GM18526 (cell line): ENCODE measurements around the gene TMC1.

Experiments
- POLR2A ChIP-seq: IDR thresholded peaks from 3 replicates; pipeline ENCODE4 v1.6.1; 2011; ENCODE audit not compliant: insufficient read length; ENCODE audit errors: extremely low read depth

TMC1 gene

GRCh38 chr9:72589667-72590521, 68.5 kb downstream of the TMC1 start:
- no peak for TF ChIP-seq POLR2A

- TF ChIP-seq POLR2A: no peak
Observed at GRCh38 chr9:72590824-72591223, 69.4 kb downstream of the TMC1 start.

DNA sequence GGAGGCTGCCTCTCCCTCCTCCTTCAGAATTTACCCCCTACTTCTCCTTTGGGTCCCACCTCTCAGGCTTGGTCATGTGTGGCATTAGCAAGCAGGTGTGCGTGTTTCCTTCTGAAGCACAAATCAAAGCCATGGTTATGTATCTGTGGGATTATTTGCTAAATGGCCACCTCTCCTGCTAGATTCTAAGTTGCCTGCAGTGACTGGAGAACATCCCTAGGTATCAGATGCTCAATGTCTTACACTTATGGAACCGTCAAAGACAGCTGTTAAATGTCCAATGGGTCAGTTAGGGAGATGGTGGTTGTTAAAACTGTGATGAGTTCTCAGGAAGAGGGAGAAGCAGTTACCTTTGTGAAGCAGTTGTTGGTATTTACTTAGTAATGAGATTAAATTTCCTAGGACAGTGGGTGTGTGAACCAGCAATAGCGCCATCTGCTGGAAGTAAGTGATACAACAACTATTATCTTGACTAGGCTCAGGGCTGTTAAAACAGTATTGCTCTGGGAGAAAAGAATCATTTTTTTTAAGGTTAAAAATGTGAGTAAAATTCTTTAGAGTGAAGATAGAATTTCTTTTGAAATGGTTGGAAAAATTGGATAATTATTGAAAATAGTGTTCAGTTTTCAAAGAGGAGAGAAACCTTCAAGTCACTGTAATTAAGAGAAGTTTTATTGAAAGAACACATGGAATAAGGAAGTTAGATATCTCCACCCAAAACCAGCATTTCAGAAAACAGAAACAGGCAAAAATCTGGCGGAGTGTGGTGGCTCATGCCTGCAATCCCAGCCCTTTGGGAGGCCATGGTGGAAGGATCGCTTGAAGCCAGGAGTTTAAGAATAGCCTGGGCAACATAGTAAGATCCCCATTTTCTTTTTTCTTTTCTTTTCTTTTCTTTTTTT, 71.3 kb downstream of the TMC1 start:
- TF ChIP-seq POLR2A: no peak

DNA sequence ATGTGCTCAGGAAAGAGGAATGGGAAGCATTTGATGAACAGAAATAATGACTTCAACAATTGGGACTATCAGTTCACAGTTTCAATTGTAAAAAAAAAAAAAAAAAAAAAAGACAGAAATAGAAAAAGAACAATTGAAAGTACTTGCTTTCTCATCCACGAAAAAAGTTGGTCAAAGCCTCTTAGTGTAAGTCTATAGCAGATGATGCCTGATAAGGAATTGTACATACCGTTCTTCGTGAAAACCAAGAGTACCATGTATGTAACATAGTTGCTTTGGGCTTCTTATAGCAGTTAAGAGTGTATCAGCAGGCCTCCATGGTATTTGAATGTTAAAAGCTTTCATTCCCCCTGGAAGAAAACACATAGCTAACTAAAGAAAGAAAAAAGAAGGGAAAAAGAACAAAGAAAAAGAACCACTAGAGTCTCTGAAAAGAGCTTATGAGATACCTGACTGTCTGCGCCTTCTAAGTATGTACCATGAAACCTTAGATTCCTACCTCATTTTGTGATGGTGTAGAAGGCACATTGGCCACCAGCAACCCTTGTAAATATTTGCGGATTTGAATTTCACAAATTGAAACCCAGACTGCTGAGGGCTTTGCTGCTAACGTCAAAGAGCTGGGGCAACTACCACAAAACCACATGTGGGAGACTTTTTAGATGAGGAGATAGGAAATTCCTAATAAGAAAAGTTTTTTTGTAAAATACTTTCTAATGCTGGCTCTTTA, 75.2 kb downstream of the TMC1 start:
- TF ChIP-seq POLR2A: no peak

GRCh38 chr9:72597181-72597517, 75.7 kb downstream of the TMC1 start:
- TF ChIP-seq POLR2A: no peak

DNA sequence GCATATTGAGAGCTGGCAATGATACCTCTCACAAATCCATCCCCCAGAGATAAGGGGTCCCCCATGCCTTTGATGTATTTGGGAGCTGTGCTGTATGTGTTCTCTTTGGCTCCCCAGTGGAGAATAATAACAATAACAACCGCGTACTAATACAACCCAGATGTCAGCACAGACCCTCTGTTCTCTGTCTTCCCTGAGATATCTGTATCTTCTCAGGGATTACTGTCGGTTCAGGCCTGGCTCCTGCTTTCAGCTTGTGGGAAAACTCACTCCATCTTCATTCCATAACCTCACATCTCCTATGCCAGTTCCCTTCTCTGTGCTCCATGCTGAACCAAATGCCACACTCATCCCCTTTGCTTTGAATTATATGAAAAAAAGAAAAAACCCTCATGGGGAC, 76.2 kb downstream of the TMC1 start:
- no peak for TF ChIP-seq POLR2A

GRCh38 chr9:72598639-72599038, 77.2 kb downstream of the TMC1 start:
- no peak for TF ChIP-seq POLR2A

DNA sequence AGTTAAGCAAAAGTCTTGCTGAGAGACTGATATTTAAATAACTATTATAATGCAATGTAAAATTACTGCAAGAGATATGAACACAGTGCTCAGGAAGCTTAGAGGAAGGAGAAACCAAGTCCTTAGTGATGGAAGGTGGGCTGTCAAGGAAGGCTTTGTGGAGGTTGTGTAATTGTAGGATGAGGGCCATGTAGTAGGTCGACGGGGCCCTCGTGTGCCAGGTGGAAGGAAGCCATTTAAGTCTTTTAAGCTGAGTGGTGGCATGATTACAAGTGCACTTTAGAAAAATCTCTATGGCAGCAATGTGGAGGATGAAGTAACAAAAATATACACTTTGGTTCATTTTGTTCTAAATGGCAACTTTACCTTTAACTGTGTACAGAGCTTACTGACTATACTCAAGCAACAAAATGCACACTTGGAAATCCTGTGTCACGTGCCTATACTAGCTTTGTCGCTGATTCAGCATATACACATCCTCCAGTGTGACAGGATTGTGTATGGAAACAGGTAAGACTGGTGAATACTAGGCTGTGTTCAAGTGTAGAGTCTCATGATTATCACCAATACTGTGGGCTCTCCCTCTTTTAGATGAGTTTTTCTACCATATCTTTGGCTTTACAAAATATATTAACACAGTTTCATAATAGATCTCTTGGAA, 78.6 kb downstream of the TMC1 start:
- TF ChIP-seq POLR2A: no peak

GRCh38 chr9:72600671-72601070, 79.3 kb downstream of the TMC1 start:
- no peak for TF ChIP-seq POLR2A

- no peak for TF ChIP-seq POLR2A
Observed at GRCh38 chr9:72601615-72602014, 80.2 kb downstream of the TMC1 start.

DNA sequence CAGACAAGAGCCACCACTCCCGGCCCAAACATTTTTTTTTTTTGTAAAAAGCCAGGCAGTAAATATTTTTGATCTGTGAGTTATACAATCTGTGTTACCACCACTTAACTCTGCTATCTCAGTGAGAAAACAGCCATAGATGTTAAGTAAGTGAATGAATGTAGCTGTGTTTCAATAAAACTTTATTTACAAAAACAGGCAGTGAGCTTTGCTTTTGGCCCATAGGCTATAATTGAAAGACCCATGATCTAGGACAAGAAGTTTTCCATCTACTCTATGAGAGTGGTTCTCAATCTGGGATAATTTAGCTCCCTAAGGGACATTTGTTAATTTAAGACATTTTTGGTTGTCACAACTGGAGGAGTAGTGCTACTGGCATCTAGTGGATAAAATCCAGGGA, 91.0 kb downstream of the TMC1 start:
- no peak for TF ChIP-seq POLR2A

GRCh38 chr9:72614067-72614466, 92.7 kb downstream of the TMC1 start:
- no peak for TF ChIP-seq POLR2A

DNA sequence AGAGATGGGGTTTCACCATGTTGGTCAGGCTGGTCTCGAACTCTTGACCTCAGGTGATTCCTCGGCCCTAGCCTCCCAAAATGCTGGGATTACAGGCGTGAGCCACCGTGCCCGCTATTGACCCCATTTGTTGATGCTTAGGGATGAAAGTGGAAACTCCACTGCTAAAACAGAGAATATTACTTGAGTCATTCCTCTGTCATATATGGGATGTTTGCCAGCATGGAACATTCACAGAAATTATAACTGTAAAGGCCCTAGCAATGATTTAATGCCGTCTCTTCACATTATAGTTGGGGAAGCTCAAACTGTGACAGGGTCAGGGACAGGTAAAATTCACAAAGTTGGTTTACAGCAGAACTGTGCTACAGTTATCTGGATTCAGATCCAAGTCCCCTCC, 94.5 kb downstream of the TMC1 start:
- no peak for TF ChIP-seq POLR2A

DNA sequence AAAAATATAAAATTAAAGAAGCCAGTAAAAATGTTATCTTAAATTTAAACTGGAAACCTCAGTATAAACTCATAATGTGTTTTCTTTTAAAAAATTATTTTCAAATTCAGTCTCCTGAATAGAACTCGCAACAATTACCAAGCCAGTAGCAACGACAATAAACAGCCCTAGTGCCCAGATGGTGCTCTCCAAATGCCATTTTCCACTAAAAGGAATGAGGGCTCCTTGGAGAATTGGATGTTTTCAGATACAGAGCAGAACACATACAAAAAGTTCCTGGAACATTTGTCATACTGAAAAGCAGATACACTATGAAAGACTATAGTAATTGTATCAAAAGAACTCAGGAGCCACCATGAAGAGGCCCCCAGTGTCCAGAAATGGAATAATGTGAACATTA, 97.4 kb downstream of the TMC1 start:
- no peak for TF ChIP-seq POLR2A

GRCh38 chr9:72622186-72622585, 100.8 kb downstream of the TMC1 start:
- TF ChIP-seq POLR2A: no peak

GRCh38 chr9:72623156-72623555, 101.7 kb downstream of the TMC1 start:
- TF ChIP-seq POLR2A: no peak

DNA sequence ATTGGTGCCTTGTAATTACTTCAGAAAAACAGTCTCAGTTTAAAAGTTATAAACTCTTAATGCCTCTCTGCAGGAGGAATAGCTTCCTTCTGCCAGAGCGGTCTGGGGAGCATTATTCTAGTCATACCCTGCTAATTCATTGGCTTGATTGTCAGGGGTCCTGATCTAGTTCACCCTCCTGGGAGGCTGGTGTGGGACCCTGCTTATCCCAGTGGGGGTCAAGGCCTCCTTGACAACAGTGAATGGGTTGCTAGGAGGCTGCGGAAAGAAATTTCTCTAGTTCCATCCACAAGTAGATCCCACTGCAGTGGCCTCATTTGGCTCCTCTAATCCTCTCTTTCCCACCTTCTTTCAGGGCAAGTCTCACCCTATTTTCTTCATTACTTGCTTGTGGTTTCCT, 105.7 kb downstream of the TMC1 start:
- TF ChIP-seq POLR2A: no peak
